Skeletal muscle cell (primary cell): Measurements from ENCODE around the gene CDH24.
A peak's percentile ranks its signal among the peaks of the same experiment; 100 is the strongest.

Source experiments
- DNase-seq: peaks from one replicate; pipeline ENCODE4 v3.0.0-alpha.2; 2010; ENCODE audit warnings: low read depth
- H3K4me3 ChIP-seq: 2 replicates; pipeline ENCODE4 v1.5.1; 2011; ENCODE audit warnings: low read depth, mild to moderate bottlenecking, control low read depth, low read length, moderate library complexity

The CDH24 gene

GRCh38 chr14:23091294-23092225, 34.2 kb upstream of the CDH24 start:
- H3K4me3 ChIP-seq = no peak overlapping the region
- DNase-seq = no peak

- H3K4me3 ChIP-seq = no peak overlapping the region
- DNase-seq = no peak
Measured at GRCh38 chr14:23090254-23090636, 32.9 kb upstream of the CDH24 start.

- no peak for DNase-seq
- H3K4me3 ChIP-seq = no peak overlapping the region
Measured at GRCh38 chr14:23089498-23090253, 32.4 kb upstream of the CDH24 start.

GRCh38 chr14:23086565-23086964, 29.2 kb upstream of the CDH24 start:
- DNase-seq = no peak
- no peak overlapping the region for H3K4me3 ChIP-seq

GRCh38 chr14:23085458-23085857, 28.1 kb upstream of the CDH24 start:
- H3K4me3 ChIP-seq = no peak overlapping the region
- no peak for DNase-seq

GRCh38 chr14:23080474-23080873, 23.2 kb upstream of the CDH24 start:
- DNase-seq = no peak
- no peak overlapping the region for H3K4me3 ChIP-seq

GRCh38 chr14:23079716-23080115, 22.4 kb upstream of the CDH24 start:
- H3K4me3 ChIP-seq = no peak overlapping the region
- no peak for DNase-seq

- DNase-seq = peak; percentile 95
- no peak overlapping the region for H3K4me3 ChIP-seq
Measured at GRCh38 chr14:23078692-23079116, 21.4 kb upstream of the CDH24 start.

- no peak overlapping the region for H3K4me3 ChIP-seq
Measured at GRCh38 chr14:23077962-23078361, 20.6 kb upstream of the CDH24 start.

GRCh38 chr14:23076785-23077408, 19.6 kb upstream of the CDH24 start:
- H3K4me3 ChIP-seq = no peak overlapping the region
- no peak for DNase-seq

More at GRCh38 chr14:23077962-23078361, 20.6 kb upstream of the CDH24 start:
- no peak for DNase-seq

GRCh38 chr14:23074906-23075305, 17.6 kb upstream of the CDH24 start:
- H3K4me3 ChIP-seq = no peak overlapping the region
- no peak for DNase-seq

- H3K4me3 ChIP-seq = no peak overlapping the region
- no peak for DNase-seq
Measured at GRCh38 chr14:23071921-23072539, 14.7 kb upstream of the CDH24 start.

GRCh38 chr14:23071244-23071920, 14.1 kb upstream of the CDH24 start:
- DNase-seq = peak; percentile 86
- H3K4me3 ChIP-seq = peak overlapping the region; percentile 61

- peak overlapping the region; percentile 61 for H3K4me3 ChIP-seq
- no peak for DNase-seq
Measured at GRCh38 chr14:23070262-23071129, 13.2 kb upstream of the CDH24 start.

GRCh38 chr14:23069413-23069806, 12.1 kb upstream of the CDH24 start:
- H3K4me3 ChIP-seq = no peak overlapping the region
- no peak for DNase-seq

- peak; percentile 69 for DNase-seq
- no peak overlapping the region for H3K4me3 ChIP-seq
Measured at GRCh38 chr14:23068789-23069412, 11.6 kb upstream of the CDH24 start.

- no peak for DNase-seq
Measured at GRCh38 chr14:23067847-23068788, 10.8 kb upstream of the CDH24 start.

More at GRCh38 chr14:23067847-23068788, 10.8 kb upstream of the CDH24 start:
- H3K4me3 ChIP-seq = no peak overlapping the region
